Coronary artery (tissue), 2 donors: Measurements from ENCODE around the gene ABCC1.
"Not testable (repeated sequence)": the region's sequence is repeated elsewhere in the genome, so short reads cannot be mapped to it uniquely, and the experiment has no call there.

Source experiments
- DNase-seq: peaks from one replicate; pipeline ENCODE4 v3.0.0-alpha.2; 2017; ENCODE audit warnings: low spot score
- H3K27ac ChIP-seq, 2 donors: fragments of 200-600 bp; sonication (generic); one replicate each; pipeline ENCODE4 v1.5.1; 2016 to 2019
- H3K4me3 ChIP-seq: fragments of 200-600 bp; sonication (generic); 2 replicates; pipeline ENCODE4 v1.5.1; 2016; ENCODE audit warnings: mild to moderate bottlenecking, moderate library complexity
- CTCF ChIP-seq: fragments of 200-600 bp; sonication (generic); IDR thresholded peaks from one replicate; pipeline ENCODE4 v1.5.1; 2019; ENCODE audit warnings: antibody characterized with exemption

ABCC1 gene

GRCh38 chr16:15952265-15952711 is 2.9 kb downstream of the ABCC1 start:
- DNase-seq = no peak
- no peak for TF ChIP-seq CTCF
- H3K27ac ChIP-seq = peak overlapping the region; percentile 75 to 87
- H3K4me3 ChIP-seq = no peak overlapping the region

GRCh38 chr16:15953477-15953876 is 4.1 kb downstream of the ABCC1 start:
- Histone ChIP-seq H3K27ac (peak overlapping the region; percentile 75 to 85), H3K4me3 (no peak overlapping the region)
- no peak for TF ChIP-seq CTCF
- DNase-seq = no peak

- no peak for DNase-seq
- no peak for TF ChIP-seq CTCF
- Histone ChIP-seq H3K4me3 (no peak overlapping the region), H3K27ac (peak overlapping the region; percentile 10 to 85)
These were observed 4.8 kb downstream of the ABCC1 start for GRCh38 chr16:15953929-15954813.

DNA sequence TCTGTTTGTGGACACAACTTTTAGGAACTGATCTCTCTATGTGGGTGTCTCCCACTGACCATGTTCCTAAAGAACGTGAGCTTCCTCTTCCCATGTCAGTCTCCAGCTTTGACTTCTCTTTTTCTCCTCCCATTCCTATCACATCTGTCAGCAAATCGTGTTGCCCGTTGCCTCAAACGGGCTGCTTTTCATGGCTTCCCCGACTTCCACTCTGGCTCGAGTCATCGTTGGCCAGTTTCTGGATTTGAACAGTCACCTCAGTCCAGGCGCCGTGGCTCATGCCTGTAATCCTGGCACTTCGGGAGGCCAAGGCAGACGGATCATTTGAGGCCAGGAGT is 5.4 kb downstream of the ABCC1 start:
- H3K4me3 ChIP-seq = no peak overlapping the region
- no peak for DNase-seq

GRCh38 chr16:15955425-15955824 is 6.0 kb downstream of the ABCC1 start:
- no peak for TF ChIP-seq CTCF
- no peak for DNase-seq
- no peak overlapping the region for H3K4me3 ChIP-seq
- peak overlapping the region; percentile 22 to 67 for H3K27ac ChIP-seq

More for the DNA sequence above, 5.4 kb downstream of the ABCC1 start:
- TF ChIP-seq CTCF = no peak
- peak overlapping the region; percentile 10 to 67 for H3K27ac ChIP-seq

- not testable (repeated sequence) for DNase-seq, H3K27ac ChIP-seq, H3K4me3 ChIP-seq
These were observed 6.7 kb downstream of the ABCC1 start for GRCh38 chr16:15956106-15956505.

- DNase-seq = no peak
- no peak for TF ChIP-seq CTCF
- Histone ChIP-seq H3K4me3 (no peak overlapping the region), H3K27ac (no peak overlapping the region)
These were observed 9.4 kb downstream of the ABCC1 start for GRCh38 chr16:15958703-15959348.
